Measurements from ENCODE around the gene DEGS2. TPM values are rescaled to one million over a fixed set of nuclear protein-coding genes. Genes with fewer than 3 reads are reported as not detected.

The DEGS2 gene
- total RNA-seq, 3 donors from 2014 or later: 1.1 to 12.0 (median 10.2) TPM

DNA sequence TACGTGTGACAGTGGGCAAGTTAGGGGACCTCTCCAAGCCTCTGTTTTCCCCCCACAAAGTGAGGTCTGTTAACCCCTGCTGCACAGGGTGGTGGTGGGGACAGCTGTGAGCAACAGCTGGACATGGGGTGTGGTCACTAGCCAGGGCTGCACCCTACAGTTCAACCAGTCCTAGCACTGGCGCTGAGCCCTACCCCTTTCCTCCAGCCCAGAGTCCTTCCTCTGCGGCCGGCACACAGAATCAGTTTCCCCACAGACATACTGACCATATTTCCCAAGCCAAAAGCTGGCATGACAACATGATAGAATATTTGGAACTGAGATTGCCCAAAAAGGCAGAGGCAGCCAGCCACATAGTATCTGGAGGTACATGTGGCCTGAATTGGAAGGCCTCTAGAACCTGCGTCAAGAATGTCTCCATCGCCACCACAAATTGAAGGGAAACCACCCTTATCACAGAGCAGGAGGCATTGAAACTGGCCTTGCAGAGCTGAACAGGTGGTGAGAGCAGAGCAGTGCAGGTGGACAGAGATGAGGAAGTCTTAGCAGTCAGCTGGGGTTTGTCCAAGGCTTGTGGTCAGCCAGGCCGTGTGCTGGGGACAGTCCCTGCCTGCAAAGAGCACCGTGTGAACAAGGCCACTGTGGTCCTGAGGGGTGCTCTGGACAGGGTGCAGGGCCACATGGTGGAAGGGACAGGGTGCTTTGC, 21.2 kb downstream of the DEGS2 start:
- no peaks in the 10 kb centered on the region for H3K36me3 ChIP-seq

DNA sequence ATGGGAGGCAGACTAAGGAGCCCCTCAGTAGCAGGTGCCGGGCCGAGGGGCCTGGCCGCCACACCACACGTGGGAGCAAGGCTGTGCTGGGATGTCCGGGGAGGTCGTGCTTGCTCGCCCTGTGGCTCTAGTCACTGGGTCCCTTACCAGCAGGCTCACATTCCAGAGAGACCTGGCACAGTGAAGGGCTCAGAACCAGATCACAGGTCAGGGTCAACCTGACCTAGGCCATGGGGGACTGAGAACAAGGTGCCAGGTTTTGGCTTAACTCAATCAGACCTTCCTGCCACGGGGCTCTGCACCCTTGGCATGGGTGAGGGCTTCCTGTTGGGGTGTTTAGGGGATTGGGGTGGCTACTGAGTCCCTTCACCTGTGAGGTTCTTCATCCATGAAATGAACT, 22.3 kb downstream of the DEGS2 start:
- no peak overlapping the region for H3K27ac ChIP-seq
- no peaks in the 10 kb centered on the region for H3K36me3 ChIP-seq
- intact Hi-C loops (cut with DNase I; ENCODE audit: low total_unique reads): loop anchor here (1.0 kb wide), 1 partner anchor 24 kb away; no protein-coding TSS in a partner anchor
- H3K4me3 ChIP-seq: no peak overlapping the region
- no peak for DNase-seq (ENCODE audit: low spot score in 2 of 2)
- peaks cover 0 to 4% of the 10 kb centered on the region in 2 donors for H3K4me1 ChIP-seq
- TF ChIP-seq POLR2AphosphoS5 (IDR thresholded peaks at IDR 0.05) (no peak), POLR2A (IDR thresholded peaks at IDR 0.05) (no peak), CTCF (IDR thresholded peaks at IDR 0.05) (no peak)
- no peaks in the 10 kb centered on the region for H3K27me3 ChIP-seq
- no peaks in the 10 kb centered on the region for H3K9me3 ChIP-seq

More for the DNA sequence above, 21.2 kb downstream of the DEGS2 start:
- Histone ChIP-seq H3K27me3 (no peaks in the 10 kb centered on the region), H3K9me3 (no peaks in the 10 kb centered on the region), H3K27ac (no peak overlapping the region), H3K4me3 (no peak overlapping the region), H3K4me1 (no peaks in the 10 kb centered on the region)
- TF ChIP-seq POLR2A (IDR thresholded peaks at IDR 0.05) (no peak), CTCF (IDR thresholded peaks at IDR 0.05) (no peak), POLR2AphosphoS5 (IDR thresholded peaks at IDR 0.05) (no peak)
- intact Hi-C loops (cut with DNase I; ENCODE audit: low total_unique reads): no loop called here
- no peak for DNase-seq (ENCODE audit: low spot score in 2 of 2)

DNA sequence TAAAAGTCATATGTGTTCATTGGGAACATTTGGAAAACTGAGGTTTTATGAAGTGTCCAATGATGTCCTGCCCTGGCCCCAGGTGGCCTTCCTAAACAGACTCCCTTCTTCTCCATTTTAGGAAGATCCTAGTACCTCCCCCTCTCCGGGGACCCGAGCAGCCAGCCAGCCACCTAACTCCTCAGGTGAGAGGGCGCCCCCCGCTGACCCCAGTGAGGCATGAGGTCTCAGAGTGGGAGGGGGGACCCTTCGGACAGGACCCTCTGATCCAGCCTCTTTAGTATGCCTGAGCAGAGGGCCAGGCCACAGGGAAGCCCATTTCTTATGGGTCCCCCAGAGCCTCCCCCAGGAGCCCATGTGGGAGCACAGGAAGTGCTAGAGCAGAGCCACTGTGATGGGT, 23.7 kb downstream of the DEGS2 start:
- Histone ChIP-seq H3K9me3 (no peaks in the 10 kb centered on the region), H3K27ac (no peak overlapping the region), H3K4me3 (no peak overlapping the region), H3K4me1 (peaks cover 0 to 4% of the 10 kb centered on the region in 2 donors), H3K27me3 (no peaks in the 10 kb centered on the region), H3K36me3 (no peaks in the 10 kb centered on the region)
- TF ChIP-seq POLR2A (IDR thresholded peaks at IDR 0.05) (no peak), CTCF (IDR thresholded peaks at IDR 0.05) (no peak)
- intact Hi-C loops (cut with DNase I; ENCODE audit: low total_unique reads): no loop called here
- no peak for DNase-seq (ENCODE audit: low spot score in 2 of 2)

- TF ChIP-seq POLR2AphosphoS5 (IDR thresholded peaks at IDR 0.05) (no peak), POLR2A (IDR thresholded peaks at IDR 0.05) (no peak), CTCF (IDR thresholded peaks at IDR 0.05) (no peak)
- Histone ChIP-seq H3K4me3 (no peak overlapping the region), H3K4me1 (peaks cover 0 to 4% of the 10 kb centered on the region in 2 donors), H3K27ac (no peak overlapping the region), H3K36me3 (no peaks in the 10 kb centered on the region), H3K27me3 (no peaks in the 10 kb centered on the region), H3K9me3 (no peaks in the 10 kb centered on the region)
- DNase-seq (ENCODE audit: low spot score in 2 of 2): no peak
- intact Hi-C loops (cut with DNase I; ENCODE audit: low total_unique reads): no loop called here
Measured at GRCh38 chr14:100135073-100135472, 24.4 kb downstream of the DEGS2 start.

DNA sequence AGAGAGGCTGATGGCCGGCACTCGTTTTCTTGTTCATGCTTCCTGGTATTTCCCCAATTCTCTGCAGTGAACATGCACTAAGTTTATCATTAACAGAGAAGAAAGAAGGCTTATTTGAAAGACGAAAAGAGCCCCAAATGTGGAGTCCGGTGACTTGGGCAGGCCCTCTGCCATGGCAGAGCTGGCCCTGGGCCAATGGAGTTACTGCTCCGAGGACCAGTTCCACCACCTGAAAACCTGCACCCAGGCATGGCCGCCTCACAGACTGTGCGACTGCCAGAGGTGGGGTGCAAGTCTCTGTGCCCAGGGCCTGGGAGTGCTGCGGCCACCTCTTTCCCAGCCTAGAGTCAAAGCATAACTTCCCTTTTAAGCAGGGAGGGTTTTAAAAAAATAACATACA, 24.9 kb downstream of the DEGS2 start:
- no peak for DNase-seq (ENCODE audit: low spot score in 2 of 2)
- intact Hi-C loops (cut with DNase I; ENCODE audit: low total_unique reads): no loop called here
- H3K36me3 ChIP-seq: no peaks in the 10 kb centered on the region
- H3K9me3 ChIP-seq: no peaks in the 10 kb centered on the region
- TF ChIP-seq POLR2AphosphoS5 (IDR thresholded peaks at IDR 0.05) (no peak), POLR2A (IDR thresholded peaks at IDR 0.05) (no peak)
- H3K27me3 ChIP-seq: no peaks in the 10 kb centered on the region
- H3K4me3 ChIP-seq: no peak overlapping the region
- no peak overlapping the region for H3K27ac ChIP-seq
- H3K4me1 ChIP-seq: peaks cover 0 to 4% of the 10 kb centered on the region in 2 donors
